Measurements from ENCODE around the gene MC3R. TPM values are rescaled to one million over a fixed set of nuclear protein-coding genes. Genes with fewer than 3 reads are reported as not detected.

MC3R gene
- polyA plus RNA-seq, 1 donor: not detected

GRCh38 chr20:56289652-56290051 is 41.1 kb downstream of the MC3R start:
- Histone ChIP-seq H3K9me3 (ENCODE audit: control insufficient read depth, low read depth, low read length) (no peaks in the 10 kb centered on the region), H3K27ac (ENCODE audit: low read length) (no peak overlapping the region), H3K4me1 (ENCODE audit: control insufficient read depth, insufficient read depth, low read length) (no peaks in the 10 kb centered on the region), H3K27me3 (ENCODE audit: control insufficient read depth, insufficient read depth, low read length) (no peaks in the 10 kb centered on the region), H3K36me3 (ENCODE audit: control insufficient read depth, insufficient read depth, low read length) (no peaks in the 10 kb centered on the region), H3K4me3 (ENCODE audit: low read length) (no peak overlapping the region)
- DNase-seq: no peak
- no CpG with 5 or more reads among the region's 5 CpGs for WGBS (ENCODE audit: insufficient coverage, low lambda C conversion rate)

- no peaks in the 10 kb centered on the region for H3K36me3 ChIP-seq (ENCODE audit: control insufficient read depth, insufficient read depth, low read length)
- no peak overlapping the region for H3K27ac ChIP-seq (ENCODE audit: low read length)
- H3K9me3 ChIP-seq (ENCODE audit: control insufficient read depth, low read depth, low read length): no peaks in the 10 kb centered on the region
- H3K4me1 ChIP-seq (ENCODE audit: control insufficient read depth, insufficient read depth, low read length): no peaks in the 10 kb centered on the region
- no peak for DNase-seq
- no peak overlapping the region for H3K4me3 ChIP-seq (ENCODE audit: low read length)
- no CpG with 5 or more reads among the region's 1 CpG for WGBS (ENCODE audit: insufficient coverage, low lambda C conversion rate)
- H3K27me3 ChIP-seq (ENCODE audit: control insufficient read depth, insufficient read depth, low read length): no peaks in the 10 kb centered on the region
These were observed 50.8 kb downstream of the MC3R start for GRCh38 chr20:56299362-56299761.

Other genes starting within 250 kb of the MC3R start
- gene CBLN4, start 243.2 kb upstream of the MC3R start, polyA plus RNA-seq: 1.6 TPM
- 39.6 TPM for gene FAM210B, start 110.2 kb downstream of the MC3R start, polyA plus RNA-seq
- 13.7 TPM for gene AURKA, start 143.5 kb downstream of the MC3R start, polyA plus RNA-seq
- gene CSTF1, start 143.9 kb downstream of the MC3R start, polyA plus RNA-seq: 27.6 TPM
- 1.2 TPM for gene CASS4, start 163.5 kb downstream of the MC3R start, polyA plus RNA-seq
- 84.7 TPM for gene RTF2, start 219.9 kb downstream of the MC3R start, polyA plus RNA-seq

All from large intestine (tissue), 3 donors.